BLaER1 treated with 17β-estradiol and CSF1 and Interleukin-3, amounts not matched to agents 10 nM and 100 nM (cell line): Measurements from ENCODE around the gene OXT.
A peak's percentile ranks its signal among the peaks of the same experiment; 100 is the strongest.

Experiments
- H3K27ac ChIP-seq, 11 experiments: shearing (Covaris generic); formaldehyde crosslinking; 2 replicates each; pipeline ENCODE4 v1.8.1; 2022
- H3K27me3 ChIP-seq, 11 experiments: shearing (Covaris generic); formaldehyde crosslinking; 2 replicates each; pipeline ENCODE4 v1.8.1; 2022
- H3K36me3 ChIP-seq, 11 experiments: shearing (Covaris generic); formaldehyde crosslinking; 2 replicates each; pipeline ENCODE4 v1.8.1; 2022
- H3K4me1 ChIP-seq, 10 experiments: shearing (Covaris generic); formaldehyde crosslinking; 2 replicates each; pipeline ENCODE4 v1.8.1; 2022
- H3K4me2 ChIP-seq, 11 experiments: shearing (Covaris generic); formaldehyde crosslinking; 2 replicates each; pipeline ENCODE4 v1.8.1; 2022
- H3K4me3 ChIP-seq, 10 experiments: shearing (Covaris generic); formaldehyde crosslinking; 2 replicates each; pipeline ENCODE4 v1.8.1; 2022
- H3K9ac ChIP-seq, 11 experiments: shearing (Covaris generic); formaldehyde crosslinking; 2 replicates each; pipeline ENCODE4 v1.8.1; 2022
- H3K9me3 ChIP-seq, 11 experiments: shearing (Covaris generic); formaldehyde crosslinking; replicated peaks in 1 of 11; 2 replicates each; pipeline ENCODE4 v1.8.1; 2022
- H4K20me1 ChIP-seq, 11 experiments: shearing (Covaris generic); formaldehyde crosslinking; 2 replicates each; pipeline ENCODE4 v1.8.1; 2022
- Cebpa-rat ChIP-seq, 11 experiments: shearing (Covaris generic); IDR thresholded peaks; 2 replicates each; pipeline ENCODE4 v1.8.1; 2022

OXT gene

DNA sequence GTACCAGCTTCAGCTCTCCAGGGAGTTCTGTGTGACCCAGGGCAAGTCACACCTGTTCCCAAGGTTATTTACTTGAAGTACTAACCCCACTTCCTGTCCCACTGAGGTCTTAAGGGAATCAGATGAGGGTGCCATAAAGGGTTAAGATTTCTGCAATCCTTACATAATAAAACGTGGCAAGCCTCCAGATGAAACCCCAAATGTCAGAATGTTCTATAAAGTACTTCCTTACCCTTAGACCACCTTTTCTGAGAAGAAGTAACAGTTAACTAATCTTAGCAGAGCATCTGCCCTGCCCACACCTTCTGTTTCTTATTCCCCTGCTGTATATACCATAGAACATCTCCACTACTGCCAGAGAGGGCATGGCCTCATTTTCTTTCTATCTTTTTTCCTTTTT, 19.1 kb downstream of the OXT start:
- Histone ChIP-seq H3K36me3 (no peaks in the 10 kb centered on the region), H3K27ac (no peak overlapping the region), H3K9ac (no peak overlapping the region), H3K9me3 (peaks cover 0 to 6% (median 0%) of the 10 kb centered on the region in 11 experiments; a peak in 2 of 22 replicates), H3K4me1 (peaks cover 13 to 38% (median 30%) of the 10 kb centered on the region in 10 experiments), H4K20me1 (no peaks in the 10 kb centered on the region; a peak in 1 of 22 replicates), H3K4me2 (peak overlapping the region in 8 of 11 experiments; percentile 9 to 43 (median 22); a peak in 12 of 22 replicates), H3K27me3 (peaks cover 40 to 63% (median 58%) of the 10 kb centered on the region in 11 experiments), H3K4me3 (no peak overlapping the region)
- no peak for TF ChIP-seq Cebpa-rat (IDR thresholded peaks at IDR 0.05)

DNA sequence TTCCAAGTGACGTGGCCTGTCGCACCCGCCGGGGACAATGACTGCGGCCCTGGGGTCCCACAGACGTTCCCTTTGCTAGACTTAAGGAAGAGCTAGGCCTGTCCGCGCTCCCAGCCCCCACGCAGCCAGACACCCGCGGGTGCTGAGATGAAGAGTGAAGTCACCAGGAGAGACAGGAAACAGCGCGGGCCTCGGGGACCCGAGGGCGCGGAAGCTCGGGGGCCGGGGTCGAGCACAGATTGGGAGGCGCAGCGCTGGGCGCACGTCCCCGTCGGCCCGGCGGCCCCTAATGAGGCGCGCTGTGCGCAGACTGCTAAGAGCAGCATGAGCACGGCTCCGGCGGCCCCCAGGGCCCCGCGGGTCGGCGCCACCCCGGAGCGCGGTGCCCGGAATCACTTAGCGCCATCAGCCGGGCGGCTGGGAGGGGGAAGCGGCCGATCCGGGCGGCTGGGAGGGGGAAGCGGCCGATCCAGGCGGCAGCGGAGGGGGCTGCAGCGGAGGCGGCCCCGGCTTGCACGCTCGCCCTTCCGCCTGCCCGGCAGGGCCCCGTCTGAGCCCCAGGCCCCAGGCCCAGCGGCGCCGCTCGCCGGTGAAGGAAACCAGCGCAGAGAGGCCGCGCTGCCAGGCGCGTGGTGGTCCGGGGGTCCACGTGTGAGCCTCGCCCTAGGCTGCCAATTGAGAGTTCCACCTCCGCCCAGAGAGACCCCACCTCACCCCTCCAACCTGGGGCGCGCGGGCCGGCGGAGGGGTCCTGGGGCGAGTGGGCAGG, 21.4 kb downstream of the OXT start:
- Histone ChIP-seq H3K27me3 (peaks cover 40 to 61% (median 56%) of the 10 kb centered on the region in 11 experiments), H3K4me1 (peaks cover 13 to 38% (median 30%) of the 10 kb centered on the region in 10 experiments), H3K9ac (peak overlapping the region in 10 of 11 experiments; percentile 37 to 68 (median 56); a peak in 15 of 22 replicates), H3K4me3 (peak overlapping the region; percentile 43 to 67 (median 52)), H4K20me1 (no peaks in the 10 kb centered on the region), H3K27ac (peak overlapping the region in 3 of 11 experiments; percentile 29 to 51 (median 49); a peak in 5 of 22 replicates), H3K9me3 (peaks cover 0 to 6% (median 0%) of the 10 kb centered on the region in 11 experiments; a peak in 2 of 22 replicates), H3K36me3 (no peaks in the 10 kb centered on the region), H3K4me2 (peak overlapping the region; percentile 63 to 94 (median 84))
- TF ChIP-seq Cebpa-rat (IDR thresholded peaks at IDR 0.05), result no peak

DNA sequence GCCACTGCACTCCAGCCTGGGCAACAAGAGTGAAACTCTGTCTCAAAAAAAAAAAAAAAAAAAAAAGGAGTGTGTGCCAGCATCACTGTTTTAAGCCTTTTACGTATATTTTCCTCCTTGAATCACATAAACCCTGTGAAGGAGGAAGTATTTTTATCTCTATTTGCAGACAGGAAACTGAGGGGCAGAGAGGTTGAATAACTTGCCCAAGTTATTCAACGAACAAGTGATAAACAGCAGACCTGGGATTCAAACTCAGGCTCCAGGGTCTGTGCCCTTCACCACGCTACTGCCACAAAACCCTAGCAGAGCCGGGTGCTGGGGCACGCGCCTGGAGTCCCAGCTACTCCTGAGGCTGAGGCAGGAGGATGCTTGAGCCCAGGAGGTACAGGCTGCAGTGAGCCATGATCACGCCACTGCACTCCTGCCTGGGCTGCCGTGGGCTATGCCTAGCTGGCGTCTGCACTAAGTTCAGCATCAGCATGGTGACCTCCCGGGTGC, 22.5 kb downstream of the OXT start:
- Histone ChIP-seq H3K36me3 (no peaks in the 10 kb centered on the region), H3K9ac (no peak overlapping the region; a peak in 1 of 22 replicates), H3K9me3 (peaks cover 0 to 6% (median 0%) of the 10 kb centered on the region in 11 experiments; a peak in 2 of 22 replicates), H3K4me1 (peaks cover 13 to 38% (median 30%) of the 10 kb centered on the region in 10 experiments), H4K20me1 (no peaks in the 10 kb centered on the region), H3K4me3 (0 out of 20 replicates have a peak overlapping the region, but pooled peaks of 2 of the 10 experiments have one; percentile 47 to 67), H3K27ac (peak overlapping the region in 2 of 11 experiments; percentile 12 to 51; a peak in 1 of 22 replicates), H3K27me3 (peaks cover 40 to 61% (median 56%) of the 10 kb centered on the region in 11 experiments), H3K4me2 (peak overlapping the region; percentile 63 to 94 (median 84))
- TF ChIP-seq Cebpa-rat (IDR thresholded peaks at IDR 0.05), result 0 out of 22 replicates have a peak, but pooled peaks of 1 of the 11 experiments have one; percentile 6

DNA sequence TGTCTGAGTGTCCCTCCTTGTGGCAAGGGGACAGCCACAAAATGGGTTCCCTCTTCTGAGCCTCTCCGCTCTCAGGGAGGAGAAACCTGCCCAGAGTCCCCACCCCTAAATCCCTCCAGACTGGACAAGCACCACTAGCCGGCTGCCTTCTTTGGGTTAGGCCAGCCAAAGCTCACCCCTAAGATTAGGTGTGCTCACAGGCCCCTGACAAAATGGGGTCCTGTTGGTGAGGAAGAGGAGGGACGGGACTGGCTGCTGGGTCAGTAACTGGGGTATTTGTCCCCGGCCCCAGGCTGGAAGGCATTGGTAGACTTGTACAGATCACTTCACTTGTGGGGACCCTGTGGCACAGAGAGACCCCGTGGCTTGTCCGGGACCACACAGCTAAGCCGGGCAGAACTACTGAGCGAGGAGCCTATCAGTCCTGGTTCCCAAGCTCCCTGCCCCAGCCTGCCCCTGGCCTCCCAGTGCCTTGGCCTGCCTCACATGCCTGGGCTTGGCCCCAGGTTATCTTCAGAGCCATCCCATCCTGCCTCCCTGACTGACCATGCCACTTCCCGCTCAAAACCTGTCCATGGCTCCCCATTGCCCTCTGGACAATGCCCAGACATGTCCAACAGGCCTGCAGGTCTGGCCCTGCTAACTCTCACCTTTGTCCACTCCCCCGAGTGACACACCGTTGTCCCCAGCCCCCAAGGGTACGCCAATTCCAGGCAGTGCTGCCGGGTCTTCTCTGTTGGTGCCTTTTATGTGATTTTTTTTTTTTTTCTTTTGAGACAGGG, 23.6 kb downstream of the OXT start:
- no peaks in the 10 kb centered on the region for H4K20me1 ChIP-seq
- no peak overlapping the region for H3K4me3 ChIP-seq
- H3K9me3 ChIP-seq, result peaks cover 0 to 6% (median 0%) of the 10 kb centered on the region in 11 experiments; a peak in 2 of 22 replicates
- peaks cover 40 to 61% (median 55%) of the 10 kb centered on the region in 11 experiments for H3K27me3 ChIP-seq
- no peaks in the 10 kb centered on the region for H3K36me3 ChIP-seq
- no peak overlapping the region for H3K9ac ChIP-seq
- no peak overlapping the region for H3K27ac ChIP-seq
- H3K4me2 ChIP-seq, result 0 out of 22 replicates have a peak overlapping the region, but pooled peaks of 1 of the 11 experiments have one; percentile 89
- TF ChIP-seq Cebpa-rat (IDR thresholded peaks at IDR 0.05), result no peak
- H3K4me1 ChIP-seq, result peaks cover 13 to 38% (median 30%) of the 10 kb centered on the region in 10 experiments

DNA sequence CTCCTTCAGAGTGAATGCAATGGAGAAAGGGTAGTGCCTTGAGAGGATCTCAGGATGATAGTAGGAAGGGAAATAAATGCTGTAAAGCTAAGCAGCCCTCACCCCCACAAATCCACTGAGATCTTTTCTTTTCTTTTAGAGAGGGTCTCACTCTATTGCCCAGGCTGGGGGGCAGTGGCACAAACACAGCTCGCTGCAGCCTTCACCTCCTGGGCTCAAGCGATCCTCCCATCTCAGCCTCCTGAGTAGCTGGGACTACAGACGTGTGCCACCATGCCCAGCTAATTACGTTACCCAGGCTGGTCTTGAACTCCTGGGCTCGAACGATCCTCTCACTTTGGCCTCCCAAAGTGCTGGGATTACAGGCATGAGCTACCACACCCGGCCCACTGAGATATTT, 29.1 kb downstream of the OXT start:
- Histone ChIP-seq H3K4me2 (no peak overlapping the region), H3K36me3 (no peaks in the 10 kb centered on the region), H3K27me3 (peaks cover 0 to 6% (median 1%) of the 10 kb centered on the region in 11 experiments; a peak in 10 of 22 replicates), H3K9me3 (no peaks in the 10 kb centered on the region), H3K27ac (no peak overlapping the region), H3K9ac (no peak overlapping the region), H3K4me1 (peaks cover 7 to 18% (median 11%) of the 10 kb centered on the region in 10 experiments; a peak in 19 of 20 replicates), H3K4me3 (no peak overlapping the region), H4K20me1 (no peaks in the 10 kb centered on the region)
- no peak for TF ChIP-seq Cebpa-rat (IDR thresholded peaks at IDR 0.05)

DNA sequence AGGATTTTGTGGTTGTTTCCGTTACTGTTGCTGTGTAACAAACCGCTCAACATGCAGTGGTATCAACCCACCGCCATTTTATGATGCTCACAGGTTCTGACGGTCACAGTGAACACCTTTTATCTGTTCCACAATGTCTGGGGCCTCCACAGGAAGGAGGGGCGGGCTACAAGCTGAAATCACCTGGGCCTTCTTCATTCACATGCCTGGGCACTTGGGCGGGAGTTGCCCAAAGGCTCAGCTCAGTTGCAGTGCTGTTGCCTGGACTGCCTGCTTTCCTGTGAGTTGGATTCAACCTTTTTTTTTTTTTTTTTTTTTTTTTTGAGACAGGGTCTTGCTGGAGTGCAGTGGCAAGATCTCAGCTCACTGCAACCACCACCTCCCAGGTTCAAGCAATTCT, 29.8 kb downstream of the OXT start:
- Histone ChIP-seq H3K27me3 (no peaks in the 10 kb centered on the region), H3K36me3 (no peaks in the 10 kb centered on the region; a peak in 1 of 22 replicates), H4K20me1 (no peaks in the 10 kb centered on the region), H3K4me3 (no peak overlapping the region), H3K4me2 (peak overlapping the region in 2 of 11 experiments; percentile 51 to 64; a peak in 3 of 22 replicates), H3K9me3 (no peaks in the 10 kb centered on the region), H3K4me1 (peaks cover 7 to 18% (median 11%) of the 10 kb centered on the region in 10 experiments; a peak in 19 of 20 replicates), H3K9ac (no peak overlapping the region), H3K27ac (no peak overlapping the region)
- no peak for TF ChIP-seq Cebpa-rat (IDR thresholded peaks at IDR 0.05)

DNA sequence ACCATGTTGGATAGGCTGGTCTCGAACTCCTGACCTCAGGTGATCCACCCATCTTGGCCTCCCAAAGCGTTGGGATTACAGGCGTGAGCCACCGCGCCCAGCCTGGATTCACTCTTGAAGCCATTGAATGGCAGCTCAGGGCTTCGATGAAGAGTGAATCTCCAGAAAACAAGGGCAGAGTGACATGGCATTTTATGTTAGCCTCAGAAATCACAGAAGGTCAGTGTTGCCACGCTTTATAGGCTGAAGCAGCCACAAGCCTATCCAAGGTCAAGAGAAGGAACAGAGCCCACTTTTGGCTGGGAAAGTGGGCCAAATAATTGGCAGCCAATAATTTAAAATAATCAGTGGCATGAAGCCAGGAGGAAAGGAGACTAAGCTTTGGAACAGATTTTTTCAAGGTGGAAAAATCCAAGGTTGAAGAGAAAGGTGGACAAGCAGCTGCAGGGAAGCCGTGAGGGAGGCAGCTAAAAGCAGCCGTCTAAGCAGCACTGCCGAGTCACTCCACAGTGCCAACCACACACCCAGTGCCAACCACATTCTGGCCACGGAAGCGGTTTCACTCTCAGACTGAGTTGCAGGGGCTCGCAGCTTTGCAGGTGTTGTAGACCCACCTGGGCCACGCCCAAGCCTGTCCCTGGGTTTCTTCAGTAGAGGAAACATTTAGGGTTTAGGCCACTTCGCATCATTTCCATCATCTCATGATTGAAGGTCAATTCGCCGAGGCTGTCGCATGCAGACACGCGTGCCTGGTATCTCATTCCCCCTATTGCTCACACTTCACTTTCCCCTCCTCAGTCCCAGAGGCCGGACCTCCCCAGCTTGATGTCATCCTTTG, 30.5 kb downstream of the OXT start:
- no peak for TF ChIP-seq Cebpa-rat (IDR thresholded peaks at IDR 0.05)
- H4K20me1 ChIP-seq, result no peaks in the 10 kb centered on the region
- no peak overlapping the region for H3K27ac ChIP-seq
- H3K4me2 ChIP-seq, result peak overlapping the region; percentile 0 to 64 (median 41); a peak in 18 of 22 replicates
- no peaks in the 10 kb centered on the region for H3K9me3 ChIP-seq
- no peak overlapping the region for H3K4me3 ChIP-seq
- no peak overlapping the region for H3K9ac ChIP-seq
- H3K36me3 ChIP-seq, result peaks cover 0 to 7% (median 0%) of the 10 kb centered on the region in 11 experiments; a peak in 3 of 22 replicates
- H3K27me3 ChIP-seq, result no peaks in the 10 kb centered on the region
- H3K4me1 ChIP-seq, result peaks cover 10 to 23% (median 16%) of the 10 kb centered on the region in 10 experiments; a peak in 19 of 20 replicates
